Activated naive CD8-positive, alpha-beta T cell treated with anti-CD3 and anti-CD28 coated beads for 36 hours (primary cell): ENCODE results near the gene MMP10. TPM values are rescaled to one million over a fixed set of nuclear protein-coding genes. Genes with fewer than 3 reads are reported as not detected.

ENCODE experiments used
- DNase-seq: peaks from one replicate; pipeline ENCODE4 v3.0.0; 2021
- H3K27ac Mint-ChIP-seq: one replicate; pipeline ENCODE4 v1.8.0; 2022; ENCODE audit warnings: mild to moderate bottlenecking, moderate library complexity, mixed read lengths
- H3K27me3 Mint-ChIP-seq: one replicate; pipeline ENCODE4 v1.8.0; 2022; ENCODE audit warnings: mild to moderate bottlenecking, mixed read lengths
- H3K36me3 Mint-ChIP-seq: one replicate; pipeline ENCODE4 v1.8.0; 2021; ENCODE audit warnings: mild to moderate bottlenecking, mixed read lengths
- H3K4me1 Mint-ChIP-seq: one replicate; pipeline ENCODE4 v1.8.0; 2021; ENCODE audit warnings: mixed read lengths
- H3K4me3 Mint-ChIP-seq: one replicate; pipeline ENCODE4 v1.8.0; 2022; ENCODE audit warnings: mild to moderate bottlenecking, moderate library complexity, mixed read lengths
- H3K9me3 Mint-ChIP-seq: one replicate; pipeline ENCODE4 v1.8.0; 2022; ENCODE audit warnings: mixed read lengths
- total RNA-seq, 2 experiments: library from RNA; stranded (reverse); gene quantifications; one replicate each; pipeline ENCODE4 v1.2.3, GENCODE V29; 2021

MMP10 gene
- total RNA-seq, 2 experiments from 2014 or later: not detected

GRCh38 chr11:102722821-102723220 lies 57.6 kb downstream of the MMP10 start:
- H3K27me3 Mint-ChIP-seq: no peaks in the 10 kb centered on the region
- DNase-seq: no peak
- H3K4me3 Mint-ChIP-seq: no peak overlapping the region
- no peak overlapping the region for H3K27ac Mint-ChIP-seq
- H3K9me3 Mint-ChIP-seq: no peaks in the 10 kb centered on the region
- no peaks in the 10 kb centered on the region for H3K36me3 Mint-ChIP-seq
- H3K4me1 Mint-ChIP-seq: no peaks in the 10 kb centered on the region

Other genes starting within 250 kb of the MMP10 start
- not detected for gene MMP7, start 249.9 kb downstream of the MMP10 start, total RNA-seq
- gene MMP20, start 155.3 kb downstream of the MMP10 start, total RNA-seq: not detected
- not detected for gene MMP27, start 74.9 kb downstream of the MMP10 start, total RNA-seq
- gene MMP8, start 55.7 kb downstream of the MMP10 start, total RNA-seq: under 1 TPM in 1 of 2 experiments, not detected in 1; 0.14 TPM
- not detected for gene MMP1, start 17.5 kb upstream of the MMP10 start, total RNA-seq
- not detected for gene MMP3, start 63.0 kb upstream of the MMP10 start, total RNA-seq
- gene MMP12, start 94.4 kb upstream of the MMP10 start, total RNA-seq: not detected
- gene MMP13, start 175.1 kb upstream of the MMP10 start, total RNA-seq: not detected